BE2C (cell line): Measurements from ENCODE around the gene RBMS3.
"Not testable (repeated sequence)": the region's sequence is repeated elsewhere in the genome, so short reads cannot be mapped to it uniquely, and the experiment has no call there.

Source experiments
- DNase-seq: peaks from one replicate; pipeline ENCODE4 v3.0.0-alpha.2; 2020
- H3K27me3 ChIP-seq: fragments of 250-450 bp; sonication (Bioruptor Pico); 2 replicates; pipeline ENCODE4 v1.5.1; 2020; ENCODE audit warnings: mild to moderate bottlenecking
- H3K36me3 ChIP-seq: fragments of 250-450 bp; sonication (Bioruptor Pico); 2 replicates; pipeline ENCODE4 v1.5.1; 2020; ENCODE audit warnings: mild to moderate bottlenecking
- H3K4me1 ChIP-seq: fragments of 250-450 bp; sonication (Bioruptor Pico); 2 replicates; pipeline ENCODE4 v1.5.1; 2020
- H3K4me3 ChIP-seq: 2 replicates; pipeline ENCODE4 v1.5.1; 2011; ENCODE audit warnings: low read depth, low read length
- H3K9me3 ChIP-seq: fragments of 250-450 bp; sonication (Bioruptor Pico); 2 replicates; pipeline ENCODE4 v1.5.1; 2020
- CTCF ChIP-seq: IDR thresholded peaks from 2 replicates; pipeline ENCODE4 v1.5.1; 2012; ENCODE audit warnings: mild to moderate bottlenecking, low read depth, low read length

The RBMS3 gene

GRCh38 chr3:30048431-30048830, 767.6 kb downstream of the RBMS3 start:
- H3K36me3 ChIP-seq: no peaks in the 10 kb centered on the region
- TF ChIP-seq CTCF: no peak
- no peaks in the 10 kb centered on the region for H3K4me1 ChIP-seq
- no peak overlapping the region for H3K4me3 ChIP-seq
- no peak for DNase-seq
- H3K27me3 ChIP-seq: no peaks in the 10 kb centered on the region
- no peaks in the 10 kb centered on the region for H3K9me3 ChIP-seq

- H3K4me1 ChIP-seq, H3K4me3 ChIP-seq, H3K27me3 ChIP-seq, H3K36me3 ChIP-seq, H3K9me3 ChIP-seq, DNase-seq: not testable (repeated sequence)
Measured at GRCh38 chr3:30050116-30050515, 769.2 kb downstream of the RBMS3 start.

- H3K4me1 ChIP-seq: no peaks in the 10 kb centered on the region
- H3K36me3 ChIP-seq: no peaks in the 10 kb centered on the region
- DNase-seq: no peak
- no peaks in the 10 kb centered on the region for H3K9me3 ChIP-seq
- no peak for TF ChIP-seq CTCF
- no peaks in the 10 kb centered on the region for H3K27me3 ChIP-seq
- no peak overlapping the region for H3K4me3 ChIP-seq
Measured at GRCh38 chr3:30059240-30059639, 778.4 kb downstream of the RBMS3 start.
